Neural crest cell (in vitro differentiated cells): ENCODE data around the gene DNAJC25. TPM values are rescaled to one million over a fixed set of nuclear protein-coding genes. Genes with fewer than 3 reads are reported as not detected.

Experiments used
- DNase-seq: peaks from one replicate; pipeline ENCODE4 v3.0.0; 2021; ENCODE audit warnings: low read depth, mixed read lengths, low spot score
- H3K27ac Mint-ChIP-seq: one replicate; pipeline ENCODE4 v1.8.0; 2021; ENCODE audit warnings: mild to moderate bottlenecking, mixed read lengths; ENCODE audit not compliant: unreplicated experiment
- H3K27me3 Mint-ChIP-seq: 2 replicates; pipeline ENCODE4 v1.8.0; 2021; ENCODE audit warnings: low read depth, mild to moderate bottlenecking, mixed read lengths
- H3K36me3 Mint-ChIP-seq: 2 replicates; pipeline ENCODE4 v1.8.0; 2021; ENCODE audit warnings: low read depth, mild to moderate bottlenecking, mixed read lengths
- H3K4me1 Mint-ChIP-seq: 2 replicates; pipeline ENCODE4 v1.8.0; 2021; ENCODE audit warnings: mixed read lengths
- H3K4me3 Mint-ChIP-seq: one replicate; pipeline ENCODE4 v1.8.0; 2021; ENCODE audit warnings: mild to moderate bottlenecking, mixed read lengths
- H3K9me3 Mint-ChIP-seq: 2 replicates; pipeline ENCODE4 v1.8.0; 2021; ENCODE audit warnings: mixed read lengths
- CTCF ChIP-seq: fragments of 200-600 bp; sonication (generic); conservative IDR thresholded peaks from 2 replicates; pipeline ENCODE4 v1.5.0; 2021; ENCODE audit warnings: antibody characterized with exemption, mild to moderate bottlenecking
- total RNA-seq: library from RNA; stranded (reverse); gene quantifications from 2 replicates; pipeline ENCODE4 v1.2.1, GENCODE V29; 2021

Gene DNAJC25
- total RNA-seq, 1 donor from 2014 or later, result 6.3 TPM

GRCh38 chr9:111648066-111648465 is 16.9 kb downstream of the DNAJC25 start:
- H3K9me3 Mint-ChIP-seq, result no peaks in the 10 kb centered on the region
- H3K27ac Mint-ChIP-seq, result no peak overlapping the region
- no peaks in the 10 kb centered on the region for H3K4me1 Mint-ChIP-seq
- no peak for TF ChIP-seq CTCF
- H3K4me3 Mint-ChIP-seq, result no peak overlapping the region
- DNase-seq, result no peak
- H3K36me3 Mint-ChIP-seq, result peaks cover 15% of the 10 kb centered on the region
- no peaks in the 10 kb centered on the region for H3K27me3 Mint-ChIP-seq

- Mint-ChIP-seq H3K9me3 (no peaks in the 10 kb centered on the region), H3K4me3 (no peak overlapping the region), H3K36me3 (peaks cover 13% of the 10 kb centered on the region), H3K27ac (no peak overlapping the region), H3K27me3 (no peaks in the 10 kb centered on the region), H3K4me1 (no peaks in the 10 kb centered on the region)
- no peak for DNase-seq
- no peak for TF ChIP-seq CTCF
These were observed 17.9 kb downstream of the DNAJC25 start for GRCh38 chr9:111649016-111649415.

- H3K27ac Mint-ChIP-seq, result no peak overlapping the region
- no peak for TF ChIP-seq CTCF
- no peak overlapping the region for H3K4me3 Mint-ChIP-seq
- no peak for DNase-seq
- H3K4me1 Mint-ChIP-seq, result peaks cover 2% of the 10 kb centered on the region
- no peaks in the 10 kb centered on the region for H3K36me3 Mint-ChIP-seq
- H3K9me3 Mint-ChIP-seq, result no peaks in the 10 kb centered on the region
- peaks cover 3% of the 10 kb centered on the region for H3K27me3 Mint-ChIP-seq
These were observed 25.9 kb downstream of the DNAJC25 start for GRCh38 chr9:111657051-111657450.

- Mint-ChIP-seq H3K27me3 (peaks cover 3% of the 10 kb centered on the region), H3K4me1 (peaks cover 18% of the 10 kb centered on the region), H3K27ac (no peak overlapping the region), H3K4me3 (peak overlapping the region; percentile 4), H3K36me3 (peaks cover 4% of the 10 kb centered on the region), H3K9me3 (no peaks in the 10 kb centered on the region)
- DNase-seq, result no peak
- no peak for TF ChIP-seq CTCF
These were observed 27.8 kb downstream of the DNAJC25 start for GRCh38 chr9:111658943-111659342.

GRCh38 chr9:111659691-111660090 is 28.6 kb downstream of the DNAJC25 start:
- Mint-ChIP-seq H3K36me3 (peaks cover 6% of the 10 kb centered on the region), H3K27me3 (peaks cover 3% of the 10 kb centered on the region), H3K27ac (no peak overlapping the region), H3K4me1 (peaks cover 18% of the 10 kb centered on the region), H3K4me3 (no peak overlapping the region), H3K9me3 (no peaks in the 10 kb centered on the region)
- no peak for TF ChIP-seq CTCF
- DNase-seq, result no peak
